ENCODE results near the gene PHEX. TPM values are rescaled to one million over a fixed set of nuclear protein-coding genes. Genes with fewer than 3 reads are reported as not detected.
A peak's percentile ranks its signal among the peaks of the same experiment; 100 is the strongest.

PHEX gene
- total RNA-seq, 2 donors from 2014 or later, result 0.56 TPM; not detected in 1

GRCh38 chrX:22093550-22093949, 61.4 kb downstream of the PHEX start:
- no peaks in the 10 kb centered on the region for H3K9me3 ChIP-seq
- H3K36me3 ChIP-seq, result no peaks in the 10 kb centered on the region
- intact Hi-C loops (cut with DNase I), result no loop called here
- H3K4me3 ChIP-seq, result no peak overlapping the region
- no peak for DNase-seq
- H3K27ac ChIP-seq, result no peak overlapping the region
- H3K4me1 ChIP-seq, result no peaks in the 10 kb centered on the region
- H3K9ac ChIP-seq (ENCODE audit: low read depth in 2 of 2, low read length in 2 of 2), result no peak overlapping the region
- no peak for TF ChIP-seq CTCF (IDR thresholded peaks at IDR 0.05)
- H3K27me3 ChIP-seq, result no peaks in the 10 kb centered on the region

GRCh38 chrX:22095286-22095685, 63.2 kb downstream of the PHEX start:
- H3K27me3 ChIP-seq, result no peaks in the 10 kb centered on the region
- no peaks in the 10 kb centered on the region for H3K4me1 ChIP-seq
- H3K36me3 ChIP-seq, result no peaks in the 10 kb centered on the region
- peak; percentile 18 for DNase-seq
- H3K9ac ChIP-seq (ENCODE audit: low read depth in 2 of 2, low read length in 2 of 2), result no peak overlapping the region
- no peak for TF ChIP-seq CTCF (IDR thresholded peaks at IDR 0.05)
- H3K9me3 ChIP-seq, result no peaks in the 10 kb centered on the region
- intact Hi-C loops (cut with DNase I), result no loop called here
- H3K27ac ChIP-seq, result no peak overlapping the region
- H3K4me3 ChIP-seq, result no peak overlapping the region

GRCh38 chrX:22095856-22096255, 63.7 kb downstream of the PHEX start:
- intact Hi-C loops (cut with DNase I), result no loop called here
- Histone ChIP-seq H3K4me1 (no peaks in the 10 kb centered on the region), H3K27ac (no peak overlapping the region), H3K9me3 (no peaks in the 10 kb centered on the region), H3K9ac (ENCODE audit: low read depth in 2 of 2, low read length in 2 of 2) (no peak overlapping the region), H3K27me3 (no peaks in the 10 kb centered on the region), H3K36me3 (no peaks in the 10 kb centered on the region), H3K4me3 (no peak overlapping the region)
- no peak for DNase-seq
- no peak for TF ChIP-seq CTCF (IDR thresholded peaks at IDR 0.05)

- no peak for TF ChIP-seq CTCF (IDR thresholded peaks at IDR 0.05)
- Histone ChIP-seq H3K4me3 (no peak overlapping the region), H3K9me3 (no peaks in the 10 kb centered on the region), H3K27me3 (no peaks in the 10 kb centered on the region), H3K27ac (no peak overlapping the region), H3K4me1 (no peaks in the 10 kb centered on the region), H3K9ac (ENCODE audit: low read depth in 2 of 2, low read length in 2 of 2) (no peak overlapping the region), H3K36me3 (no peaks in the 10 kb centered on the region)
- intact Hi-C loops (cut with DNase I), result no loop called here
- DNase-seq, result no peak
Observed at GRCh38 chrX:22097012-22097694, 65.0 kb downstream of the PHEX start.

GRCh38 chrX:22105231-22105630, 73.1 kb downstream of the PHEX start:
- intact Hi-C loops (cut with DNase I), result no loop called here
- H3K9me3 ChIP-seq, result no peaks in the 10 kb centered on the region

More at GRCh38 chrX:22105231-22105630, 73.1 kb downstream of the PHEX start:
- Histone ChIP-seq H3K4me1 (no peaks in the 10 kb centered on the region), H3K27ac (no peak overlapping the region), H3K27me3 (no peaks in the 10 kb centered on the region), H3K9ac (ENCODE audit: low read depth in 2 of 2, low read length in 2 of 2) (no peak overlapping the region), H3K4me3 (no peak overlapping the region), H3K36me3 (no peaks in the 10 kb centered on the region)
- no peak for DNase-seq
- TF ChIP-seq CTCF (IDR thresholded peaks at IDR 0.05), result no peak
